ENCODE measurements around the gene NOL4L.
A peak's percentile ranks its signal among the peaks of the same experiment; 100 is the strongest.

The NOL4L gene

GRCh38 chr20:32538526-32538939 is 46.6 kb downstream of the NOL4L start:
- no peak for DNase-seq

GRCh38 chr20:32537657-32538525 is 47.2 kb downstream of the NOL4L start:
- DNase-seq, result no peak

- DNase-seq, result no peak
Measured at GRCh38 chr20:32536851-32537656, 48.1 kb downstream of the NOL4L start.

GRCh38 chr20:32535953-32536823 is 48.9 kb downstream of the NOL4L start:
- DNase-seq, result peak; percentile 85

GRCh38 chr20:32535316-32535952 is 49.7 kb downstream of the NOL4L start:
- DNase-seq, result no peak

GRCh38 chr20:32534661-32535240 is 50.4 kb downstream of the NOL4L start:
- no peak for DNase-seq

- DNase-seq, result no peak
Measured at GRCh38 chr20:32533732-32534131, 51.4 kb downstream of the NOL4L start.

- no peak for DNase-seq
Measured at GRCh38 chr20:32532246-32532645, 52.9 kb downstream of the NOL4L start.

GRCh38 chr20:32528905-32529670 is 56.0 kb downstream of the NOL4L start:
- no peak for DNase-seq

GRCh38 chr20:32528171-32528891 is 56.8 kb downstream of the NOL4L start:
- no peak for DNase-seq

GRCh38 chr20:32527447-32528055 is 57.6 kb downstream of the NOL4L start:
- no peak for DNase-seq

- no peak for DNase-seq
Measured at GRCh38 chr20:32527052-32527446, 58.1 kb downstream of the NOL4L start.

- no peak for DNase-seq
Measured at GRCh38 chr20:32526541-32526940, 58.6 kb downstream of the NOL4L start.

GRCh38 chr20:32526125-32526524 is 59.0 kb downstream of the NOL4L start:
- no peak for DNase-seq

GRCh38 chr20:32524829-32525501 is 60.2 kb downstream of the NOL4L start:
- no peak for DNase-seq

- DNase-seq, result no peak
Measured at GRCh38 chr20:32523613-32524213, 61.4 kb downstream of the NOL4L start.

- no peak for DNase-seq
Measured at GRCh38 chr20:32522776-32523612, 62.1 kb downstream of the NOL4L start.

- no peak for DNase-seq
Measured at GRCh38 chr20:32522526-32522775, 62.7 kb downstream of the NOL4L start.

Measured in 8988T (cell line).